ENCODE results near the gene REEP3. TPM values are rescaled to one million over a fixed set of nuclear protein-coding genes. Genes with fewer than 3 reads are reported as not detected.
A peak's percentile ranks its signal among the peaks of the same experiment; 100 is the strongest.

The REEP3 gene
- total RNA-seq, 1 donor from 2014 or later: 48.6 TPM

DNA sequence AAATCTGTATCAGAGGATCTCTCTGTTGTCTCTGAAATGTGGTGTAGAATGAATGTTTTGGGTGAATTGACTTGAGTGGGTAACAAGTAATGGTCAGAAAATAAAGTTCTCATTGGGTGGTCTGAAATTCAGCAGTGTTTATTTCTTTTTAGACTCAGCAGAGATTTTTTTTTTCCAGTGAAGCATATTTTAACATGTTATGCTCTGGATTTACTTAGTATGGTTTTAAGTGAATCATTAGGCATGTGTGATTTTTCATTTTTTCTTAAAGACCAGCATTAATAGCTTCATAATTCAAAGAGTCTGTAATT lies 63.5 kb downstream of the REEP3 start:
- no peak for DNase-seq (ENCODE audit: low read depth)

GRCh38 chr10:63585041-63585440 lies 63.8 kb downstream of the REEP3 start:
- no peak for DNase-seq (ENCODE audit: low read depth)

DNA sequence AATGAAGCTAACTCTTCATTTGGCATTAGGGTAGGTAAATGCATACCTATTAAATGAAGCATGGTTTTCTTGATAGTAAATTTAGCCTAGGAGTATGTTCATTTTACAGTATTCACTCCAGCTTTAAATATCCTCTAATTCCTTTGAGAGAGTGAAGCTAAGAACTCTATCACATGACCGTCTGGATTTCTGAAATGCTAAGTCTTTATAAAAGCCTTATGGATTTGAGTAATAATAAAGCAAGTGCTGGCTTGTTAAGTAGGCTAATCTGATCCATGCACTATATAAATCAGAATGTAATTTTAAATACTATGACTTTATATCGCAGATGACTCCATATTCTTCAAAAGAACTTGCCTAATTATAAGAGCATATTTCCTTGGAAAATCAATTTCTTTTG lies 64.8 kb downstream of the REEP3 start:
- DNase-seq (ENCODE audit: low read depth): no peak

GRCh38 chr10:63587191-63587590 lies 66.0 kb downstream of the REEP3 start:
- peak; percentile 31 for DNase-seq (ENCODE audit: low read depth)

DNA sequence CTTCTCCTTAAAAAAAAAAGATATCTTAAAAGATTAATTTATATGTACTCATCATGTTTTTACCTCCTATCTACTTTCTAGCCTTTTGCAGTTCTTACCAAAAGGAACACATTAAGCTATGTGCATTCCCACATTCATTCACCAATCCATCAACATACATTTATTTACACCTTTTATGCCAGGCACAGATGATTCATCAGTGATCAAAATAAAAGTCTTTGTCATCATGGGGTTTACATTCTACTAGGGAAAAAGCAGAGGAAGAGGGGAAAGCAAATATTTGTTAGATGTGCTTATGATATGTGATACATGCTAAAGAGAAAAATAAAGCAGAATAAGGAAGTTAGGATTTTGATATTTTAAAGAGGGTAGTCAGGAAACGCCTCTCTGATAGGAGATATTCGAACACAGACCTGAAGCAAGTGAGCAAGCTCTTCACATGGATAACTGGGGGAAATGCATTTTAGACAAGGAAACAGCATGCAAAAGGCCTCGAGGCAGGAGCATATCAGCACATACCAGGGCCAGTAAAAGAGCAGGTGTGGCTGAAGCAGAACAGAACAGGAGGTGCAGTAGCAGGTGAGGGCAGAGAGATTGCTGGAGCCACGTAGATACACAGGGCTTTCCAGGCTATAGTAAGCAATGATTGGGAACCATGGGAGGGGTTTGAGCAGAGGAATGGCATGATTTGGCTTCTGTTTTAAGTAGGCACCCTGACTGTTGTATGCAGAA lies 67.4 kb downstream of the REEP3 start:
- DNase-seq (ENCODE audit: low read depth): no peak

DNA sequence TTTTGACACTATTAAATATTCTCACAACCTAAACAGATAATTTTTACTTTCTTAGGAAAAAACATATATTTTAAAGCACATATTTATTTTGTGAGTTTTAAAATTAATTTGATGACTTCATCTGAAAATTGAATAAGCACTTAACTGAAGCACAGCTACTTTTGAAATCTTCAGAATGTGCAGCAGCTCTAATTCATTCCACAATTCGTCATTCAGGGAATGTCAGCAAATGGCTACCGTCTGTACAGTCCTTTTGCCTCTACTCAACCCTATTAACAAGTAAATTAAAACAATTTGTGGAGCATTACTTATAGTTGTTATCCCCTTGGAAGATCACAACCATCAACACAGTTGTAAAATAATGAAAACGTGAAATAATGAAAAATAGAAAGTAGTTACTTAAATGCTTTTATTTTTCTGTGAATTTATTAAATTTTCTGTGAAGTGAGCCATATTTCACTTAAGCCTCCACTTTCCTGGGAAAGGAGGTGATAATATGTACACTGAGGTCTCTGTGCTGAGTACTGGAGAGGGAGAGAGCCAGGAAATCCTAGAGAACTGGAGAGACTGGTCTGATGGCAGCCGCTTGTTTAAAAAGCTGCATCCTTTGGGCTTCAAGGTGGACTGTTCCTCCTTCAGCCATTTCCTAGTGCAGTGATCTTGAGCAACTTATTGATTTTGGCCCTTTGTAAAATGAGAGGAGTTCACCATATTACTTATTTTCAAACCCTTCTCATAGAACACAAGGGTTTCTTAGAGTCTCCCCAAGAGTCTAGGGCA lies 70.6 kb downstream of the REEP3 start:
- DNase-seq (ENCODE audit: low read depth): no peak

- DNase-seq (ENCODE audit: low read depth): no peak
These were observed 72.4 kb downstream of the REEP3 start for GRCh38 chr10:63593576-63593975.

DNA sequence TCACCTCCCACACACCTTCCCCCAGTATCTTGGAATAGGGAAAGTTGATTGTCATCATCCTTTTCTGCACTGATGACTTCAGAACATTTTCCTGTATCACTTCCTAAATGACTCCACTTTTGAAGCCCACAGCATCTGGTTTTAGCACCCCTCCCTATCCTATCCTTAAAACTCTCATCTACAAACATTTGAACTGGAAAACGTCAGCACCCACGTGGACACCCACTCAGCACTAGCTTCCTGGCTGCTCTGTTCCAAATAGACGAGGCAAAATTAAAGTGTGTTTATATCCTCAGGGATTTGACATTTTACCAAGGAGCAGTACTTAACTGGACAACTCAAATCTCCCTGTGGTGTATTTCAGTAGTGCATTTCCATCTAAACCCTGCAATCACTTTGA lies 73.9 kb downstream of the REEP3 start:
- DNase-seq (ENCODE audit: low read depth): no peak

- DNase-seq (ENCODE audit: low read depth): no peak
These were observed 75.7 kb downstream of the REEP3 start for GRCh38 chr10:63596924-63597323.

DNA sequence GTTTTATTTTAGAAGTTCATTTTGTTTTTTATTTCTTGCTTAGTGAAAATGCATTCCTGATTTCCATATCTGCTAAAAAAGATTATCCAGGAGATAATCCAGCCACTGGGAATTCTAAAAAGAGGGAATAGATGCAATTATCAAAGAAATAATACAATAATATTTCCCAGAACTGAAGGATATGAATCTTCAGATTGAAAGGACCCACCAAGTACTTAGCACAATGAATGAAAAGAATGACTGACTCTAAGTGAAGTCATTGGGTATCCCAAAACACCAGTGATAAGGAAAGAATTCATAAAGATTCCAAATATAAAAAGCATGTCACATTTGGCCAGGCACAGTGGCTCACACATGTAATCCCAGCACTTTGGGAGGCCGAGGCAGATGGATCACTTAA lies 79.3 kb downstream of the REEP3 start:
- DNase-seq (ENCODE audit: low read depth): no peak

DNA sequence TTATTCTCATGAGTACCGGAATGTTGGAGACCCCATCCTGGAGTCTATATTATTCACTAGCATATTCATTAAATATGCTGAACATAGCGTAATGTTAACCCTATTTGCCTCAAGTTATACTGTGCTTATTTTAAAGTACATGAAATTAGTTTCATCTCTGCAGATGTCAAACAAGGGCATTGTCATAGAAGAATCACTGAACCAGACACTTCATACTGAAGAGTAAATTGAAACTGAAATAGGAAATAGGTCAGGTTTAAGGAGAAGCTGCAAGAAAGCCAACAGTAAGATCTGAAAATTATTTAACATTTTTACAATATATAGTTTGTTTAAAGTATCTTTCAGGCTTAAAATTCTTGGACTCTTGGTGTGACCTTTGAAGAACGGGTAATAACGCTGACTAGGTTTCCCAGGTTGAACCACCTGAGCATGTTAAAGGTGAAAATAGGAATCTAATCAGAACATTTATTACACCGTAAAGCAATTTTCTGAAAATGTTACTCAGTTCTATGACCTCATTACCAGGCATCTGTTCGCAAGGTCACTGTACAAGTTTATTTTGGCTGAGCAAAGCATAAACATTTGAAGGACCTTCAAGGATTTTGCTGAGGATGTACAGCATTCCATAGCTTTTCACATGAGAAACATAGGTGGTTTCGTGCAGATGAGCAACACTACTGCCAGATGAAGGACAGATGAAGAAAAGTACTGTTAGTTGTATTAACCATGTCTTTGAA lies 82.7 kb downstream of the REEP3 start:
- no peak for DNase-seq (ENCODE audit: low read depth)

DNA sequence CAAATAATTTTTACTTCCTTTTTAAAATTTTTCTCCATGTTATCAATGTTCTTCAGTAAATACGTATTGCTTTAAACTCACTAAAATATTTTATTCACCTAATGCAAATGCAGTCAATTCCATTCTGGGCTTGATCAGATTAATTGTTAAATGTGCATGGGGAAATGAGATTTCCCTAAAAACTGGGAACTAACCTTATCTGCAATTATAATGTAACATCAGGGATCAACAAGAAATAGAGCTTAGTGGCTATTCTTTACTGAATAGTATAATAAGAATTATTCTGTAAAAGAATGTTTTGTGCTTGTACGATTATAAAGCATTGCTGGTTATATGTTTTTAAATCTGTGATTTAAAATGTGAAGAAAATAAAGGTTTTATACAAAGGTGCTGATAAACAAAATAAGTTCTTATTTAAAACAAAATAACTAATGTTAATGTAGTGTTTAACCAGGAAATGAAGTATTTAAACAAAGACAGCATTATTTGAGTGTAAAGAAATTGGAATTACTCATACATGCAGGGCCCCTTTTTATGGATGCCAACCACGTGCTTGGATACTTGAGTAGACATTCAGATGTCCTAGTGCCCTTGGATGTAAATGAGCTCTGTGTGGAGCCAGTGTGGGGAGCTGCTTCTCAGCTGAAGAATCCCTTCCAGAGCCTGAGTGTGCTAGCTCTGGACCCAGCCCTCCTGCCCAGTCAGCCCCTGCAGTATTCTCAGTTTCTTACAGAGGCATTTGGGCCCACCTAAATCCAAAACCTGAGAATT lies 84.2 kb downstream of the REEP3 start:
- no peak for DNase-seq (ENCODE audit: low read depth)

DNA sequence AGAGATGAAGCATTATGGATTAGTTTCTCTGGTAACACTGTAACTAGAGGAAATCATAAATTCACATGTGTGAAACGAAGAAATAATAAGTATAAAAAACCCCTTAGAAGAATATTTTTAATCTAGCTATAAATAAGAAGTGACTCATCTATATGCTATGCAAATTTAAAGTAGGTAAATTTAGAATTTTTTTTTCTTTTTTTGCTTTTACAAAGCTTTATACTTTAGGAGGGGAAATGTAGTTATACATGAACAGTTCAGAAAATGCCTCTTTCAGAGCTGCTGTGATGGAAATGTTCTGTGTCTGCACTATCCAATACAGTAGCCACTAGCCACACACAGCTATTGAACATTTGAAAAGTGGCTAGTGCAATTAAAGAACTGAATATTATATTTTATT lies 87.3 kb downstream of the REEP3 start:
- DNase-seq (ENCODE audit: low read depth): no peak

GRCh38 chr10:63611078-63611477 lies 89.9 kb downstream of the REEP3 start:
- DNase-seq (ENCODE audit: low read depth): peak; percentile 12

GRCh38 chr10:63614371-63614891 lies 93.2 kb downstream of the REEP3 start:
- DNase-seq (ENCODE audit: low read depth): peak; percentile 94

DNA sequence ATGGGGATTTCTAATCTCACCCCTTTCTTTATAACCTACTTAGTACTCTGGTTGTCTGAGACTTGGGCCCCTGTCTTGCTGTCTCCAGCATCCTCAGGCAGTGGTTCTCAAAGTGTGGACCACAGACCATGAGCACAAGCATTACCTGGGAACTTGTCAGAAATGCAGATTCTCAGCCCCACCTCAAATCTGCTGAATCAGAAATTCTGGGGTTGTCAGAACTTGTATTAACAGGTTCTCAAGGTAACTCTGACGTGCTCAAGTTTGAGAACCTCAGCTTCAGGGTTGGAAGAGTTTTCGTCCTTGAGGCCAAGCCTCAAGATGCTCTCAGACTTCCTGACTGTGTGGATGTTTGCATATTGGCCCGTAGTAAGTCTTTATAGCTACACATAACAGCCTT lies 97.4 kb downstream of the REEP3 start:
- DNase-seq (ENCODE audit: low read depth): no peak

DNA sequence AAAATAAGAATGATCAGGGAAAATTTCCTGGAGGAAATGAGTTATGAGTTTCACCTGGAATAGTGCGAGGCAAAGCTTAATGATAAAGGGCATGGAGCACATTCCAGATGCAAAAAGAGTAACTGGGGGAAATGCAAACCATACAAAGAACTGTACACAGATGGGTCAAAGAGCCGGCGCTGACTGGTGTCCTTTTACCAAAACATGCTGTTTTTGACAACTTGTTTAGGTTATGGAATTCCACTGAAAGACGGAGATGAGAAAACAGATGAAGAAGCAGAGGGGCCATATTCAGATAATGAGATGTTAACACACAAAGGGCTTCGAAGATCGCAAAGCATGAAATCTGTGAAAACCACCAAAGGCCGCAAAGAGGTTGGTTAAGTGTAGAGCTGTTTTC lies 98.2 kb downstream of the REEP3 start:
- no peak for DNase-seq (ENCODE audit: low read depth)

DNA sequence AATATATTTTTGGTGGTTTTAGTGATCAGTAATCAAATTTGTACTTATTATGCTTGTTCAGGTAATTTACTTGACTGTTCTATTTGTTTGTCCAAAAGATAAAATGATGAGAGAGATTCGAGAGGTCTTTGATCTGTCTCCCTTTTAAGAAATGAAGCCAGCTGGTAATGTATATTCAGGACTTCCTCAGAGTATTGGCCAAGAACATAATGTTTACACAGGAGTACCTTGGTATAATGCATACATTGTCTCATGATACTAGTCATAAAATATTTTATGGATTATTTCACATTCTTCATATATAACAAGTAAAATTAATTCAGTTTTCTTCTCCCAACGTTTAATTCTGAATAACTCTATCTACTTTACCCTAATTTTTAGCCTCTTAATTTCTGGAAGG lies 100.9 kb downstream of the REEP3 start:
- no peak for DNase-seq (ENCODE audit: low read depth)

DNA sequence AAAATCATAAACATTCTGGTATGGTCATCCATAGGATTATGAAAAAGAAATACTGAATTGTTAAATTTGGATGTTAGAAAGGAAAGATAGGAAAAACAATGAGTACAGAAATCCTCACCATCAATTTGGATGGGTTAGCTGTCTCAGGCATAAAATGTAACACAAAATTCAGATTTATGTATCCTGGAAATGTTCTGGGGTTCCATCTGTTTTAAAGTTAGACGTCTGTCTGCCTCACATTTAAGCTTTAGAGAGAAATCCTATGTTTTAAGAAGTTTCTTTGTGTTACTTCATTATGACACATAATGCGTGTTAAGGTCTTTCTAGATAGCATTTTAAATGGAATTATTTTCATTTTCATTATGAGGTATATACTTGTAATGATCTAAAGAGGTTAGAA lies 103.5 kb downstream of the REEP3 start:
- DNase-seq (ENCODE audit: low read depth): no peak

GRCh38 chr10:63627396-63627795 lies 106.2 kb downstream of the REEP3 start:
- DNase-seq (ENCODE audit: low read depth): no peak

DNA sequence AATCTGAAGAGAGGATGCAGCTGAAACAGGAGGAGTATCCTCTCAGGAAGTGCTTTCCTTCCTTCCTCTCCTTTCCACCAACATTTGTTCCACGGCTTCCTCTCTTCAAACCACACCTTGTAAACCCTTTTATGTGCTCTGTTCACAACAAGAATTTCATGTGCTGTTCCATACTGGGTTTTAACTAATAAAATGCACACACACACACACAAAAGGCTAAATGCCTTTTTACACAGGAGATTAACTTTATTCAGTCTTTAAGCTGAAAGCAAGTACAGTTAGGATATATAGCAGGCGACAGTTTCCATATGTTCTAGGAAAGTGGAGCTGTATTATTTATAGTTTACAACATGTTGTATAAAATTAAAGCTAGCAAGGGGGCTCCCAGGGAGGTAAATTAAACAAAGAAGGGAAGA lies 106.7 kb downstream of the REEP3 start:
- DNase-seq (ENCODE audit: low read depth): no peak
